Measurements from ENCODE around the gene RAD1. TPM values are rescaled to one million over a fixed set of nuclear protein-coding genes. Genes with fewer than 3 reads are reported as not detected.

RAD1 gene
- total RNA-seq, 4 donors from 2014 or later = 7.8 to 21.2 (median 18.1) TPM

DNA sequence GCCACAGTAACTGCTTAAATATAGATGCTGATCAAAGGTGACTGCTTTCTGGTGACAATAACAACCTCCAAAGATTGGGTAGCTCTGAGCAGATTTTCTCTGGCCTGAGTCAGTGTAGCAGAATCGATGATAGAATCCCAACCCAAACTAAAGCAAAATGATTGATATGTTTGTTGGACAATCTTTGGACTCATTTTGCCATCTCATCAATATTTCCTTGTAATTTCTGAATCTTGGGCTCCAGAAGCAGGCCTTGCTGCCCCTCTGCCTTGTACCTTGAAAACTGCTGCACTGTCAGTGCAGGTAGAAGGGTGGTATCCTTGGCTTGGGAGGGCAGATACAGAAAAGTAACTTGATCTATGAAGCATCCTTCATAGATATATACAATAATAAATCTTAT, 57.4 kb downstream of the RAD1 start:
- Histone ChIP-seq H3K27me3 (no peaks in the 10 kb centered on the region), H3K4me3 (no peak overlapping the region), H3K36me3 (no peaks in the 10 kb centered on the region), H3K27ac (no peak overlapping the region), H3K4me1 (no peaks in the 10 kb centered on the region), H3K9me3 (no peaks in the 10 kb centered on the region)
- DNase-seq (no peak), ATAC-seq (no peak)
- in situ Hi-C loops (cut with MboI; ENCODE audit: low sequenced_read_pairs in 4 of 4) (no loop called here), intact Hi-C loops (cut with DNase I; ENCODE audit: low total_unique reads) (no loop called here)
- TF ChIP-seq POLR2A (IDR thresholded peaks at IDR 0.05) = no peak

DNA sequence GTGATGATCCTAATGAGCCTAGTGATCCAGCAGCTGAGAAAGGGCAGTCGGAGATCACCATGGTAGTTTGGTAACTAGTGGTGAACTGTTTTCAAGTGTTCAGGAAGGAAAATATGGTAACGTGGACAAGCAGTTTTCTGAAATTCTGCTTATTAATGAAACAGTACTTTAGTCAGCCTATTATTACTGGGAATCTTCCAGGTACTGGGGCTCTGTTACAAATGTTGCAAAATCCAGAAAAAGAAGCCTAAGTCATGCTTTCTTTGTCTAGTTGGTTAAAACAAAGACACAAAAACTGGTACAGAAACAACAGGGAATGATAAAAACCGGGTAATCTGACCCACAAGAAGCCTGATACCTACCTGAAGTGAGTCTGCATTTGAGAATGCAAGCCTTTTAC, 58.1 kb downstream of the RAD1 start:
- ATAC-seq = no peak
- no peak for DNase-seq
- H3K27ac ChIP-seq = no peak overlapping the region
- H3K4me3 ChIP-seq = no peak overlapping the region
- in situ Hi-C loops (cut with MboI; ENCODE audit: low sequenced_read_pairs in 4 of 4) (no loop called here), intact Hi-C loops (cut with DNase I; ENCODE audit: low total_unique reads) (no loop called here)
- no peaks in the 10 kb centered on the region for H3K9me3 ChIP-seq
- no peaks in the 10 kb centered on the region for H3K36me3 ChIP-seq
- no peak for TF ChIP-seq POLR2A (IDR thresholded peaks at IDR 0.05)
- TF ChIP-seq, protein P1, sequence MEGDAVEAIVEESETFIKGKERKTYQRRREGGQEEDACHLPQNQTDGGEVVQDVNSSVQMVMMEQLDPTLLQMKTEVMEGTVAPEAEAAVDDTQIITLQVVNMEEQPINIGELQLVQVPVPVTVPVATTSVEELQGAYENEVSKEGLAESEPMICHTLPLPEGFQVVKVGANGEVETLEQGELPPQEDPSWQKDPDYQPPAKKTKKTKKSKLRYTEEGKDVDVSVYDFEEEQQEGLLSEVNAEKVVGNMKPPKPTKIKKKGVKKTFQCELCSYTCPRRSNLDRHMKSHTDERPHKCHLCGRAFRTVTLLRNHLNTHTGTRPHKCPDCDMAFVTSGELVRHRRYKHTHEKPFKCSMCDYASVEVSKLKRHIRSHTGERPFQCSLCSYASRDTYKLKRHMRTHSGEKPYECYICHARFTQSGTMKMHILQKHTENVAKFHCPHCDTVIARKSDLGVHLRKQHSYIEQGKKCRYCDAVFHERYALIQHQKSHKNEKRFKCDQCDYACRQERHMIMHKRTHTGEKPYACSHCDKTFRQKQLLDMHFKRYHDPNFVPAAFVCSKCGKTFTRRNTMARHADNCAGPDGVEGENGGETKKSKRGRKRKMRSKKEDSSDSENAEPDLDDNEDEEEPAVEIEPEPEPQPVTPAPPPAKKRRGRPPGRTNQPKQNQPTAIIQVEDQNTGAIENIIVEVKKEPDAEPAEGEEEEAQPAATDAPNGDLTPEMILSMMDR (IDR thresholded peaks at IDR 0.05 in 4 of 5, conservative IDR thresholded peaks at IDR 0.05 in 1 of 5) = no peak
- H3K4me1 ChIP-seq = no peaks in the 10 kb centered on the region
- no peaks in the 10 kb centered on the region for H3K27me3 ChIP-seq

Other genes starting within 250 kb of the RAD1 start
- gene TTC23L, start 76.3 kb downstream of the RAD1 start, total RNA-seq = not detected
- 10 to 100 TPM in 3 of 4 donors, 1 to 10 TPM in 1; 9.2 to 15.7 (median 12.0) TPM for gene BRIX1, start 207 bp upstream of the RAD1 start, total RNA-seq
- gene DNAJC21, start 14.1 kb upstream of the RAD1 start, total RNA-seq = 10 to 100 TPM; 40.9 to 81.7 (median 74.7) TPM
- gene AGXT2, start 132.4 kb upstream of the RAD1 start, total RNA-seq = under 1 TPM in 2 of 4 donors, not detected in 2; 0.20 TPM

Measured in gastrocnemius medialis (tissue), 4 donors.